Measurements from ENCODE around the gene DEFB129. TPM values are rescaled to one million over a fixed set of nuclear protein-coding genes. Genes with fewer than 3 reads are reported as not detected.
"Not testable (repeated sequence)": the region's sequence is repeated elsewhere in the genome, so short reads cannot be mapped to it uniquely, and the experiment has no call there.

The DEFB129 gene
- total RNA-seq, 4 donors from 2014 or later, result not detected

- no peaks in the 10 kb centered on the region for H3K36me3 ChIP-seq
- no peak for DNase-seq
- intact Hi-C loops (cut with DNase I; ENCODE audit: low total_unique reads), result no loop called here
- H3K27me3 ChIP-seq, result no peaks in the 10 kb centered on the region
- no peaks in the 10 kb centered on the region for H3K4me1 ChIP-seq
- no peak overlapping the region for H3K27ac ChIP-seq
- no peak for TF ChIP-seq POLR2A (IDR thresholded peaks at IDR 0.05)
- TF ChIP-seq CTCF (IDR thresholded peaks at IDR 0.05), result no peak
- no peaks in the 10 kb centered on the region for H3K9me3 ChIP-seq
- H3K4me3 ChIP-seq, result no peak overlapping the region
Observed at GRCh38 chr20:215796-216195, 11.3 kb upstream of the DEFB129 start.

DNA sequence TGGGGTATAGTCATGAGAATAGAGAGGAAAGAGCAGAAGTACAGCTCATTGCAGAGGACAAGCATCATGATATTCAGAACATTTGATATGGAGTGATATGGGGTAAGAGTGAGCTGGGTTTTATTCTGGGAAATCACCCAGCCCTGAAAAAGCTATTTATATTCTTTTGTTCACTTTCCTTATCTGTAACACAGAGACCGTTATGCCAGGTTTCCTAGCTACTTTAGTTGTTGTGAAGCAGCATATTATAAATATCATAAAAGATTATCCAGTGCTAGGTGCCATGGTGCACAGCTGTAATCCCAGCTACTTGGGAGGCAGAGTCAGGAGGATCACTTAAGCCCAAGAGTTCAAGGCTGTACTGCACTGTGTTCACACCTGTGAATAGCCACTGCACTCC is 9.8 kb upstream of the DEFB129 start:
- TF ChIP-seq CTCF (IDR thresholded peaks at IDR 0.05), result no peak
- TF ChIP-seq POLR2A (IDR thresholded peaks at IDR 0.05), result no peak
- no peak overlapping the region for H3K4me3 ChIP-seq
- H3K4me1 ChIP-seq, result no peaks in the 10 kb centered on the region
- no peaks in the 10 kb centered on the region for H3K36me3 ChIP-seq
- intact Hi-C loops (cut with DNase I; ENCODE audit: low total_unique reads), result no loop called here
- H3K9me3 ChIP-seq, result no peaks in the 10 kb centered on the region
- no peaks in the 10 kb centered on the region for H3K27me3 ChIP-seq
- no peak for DNase-seq
- no peak overlapping the region for H3K27ac ChIP-seq

DNA sequence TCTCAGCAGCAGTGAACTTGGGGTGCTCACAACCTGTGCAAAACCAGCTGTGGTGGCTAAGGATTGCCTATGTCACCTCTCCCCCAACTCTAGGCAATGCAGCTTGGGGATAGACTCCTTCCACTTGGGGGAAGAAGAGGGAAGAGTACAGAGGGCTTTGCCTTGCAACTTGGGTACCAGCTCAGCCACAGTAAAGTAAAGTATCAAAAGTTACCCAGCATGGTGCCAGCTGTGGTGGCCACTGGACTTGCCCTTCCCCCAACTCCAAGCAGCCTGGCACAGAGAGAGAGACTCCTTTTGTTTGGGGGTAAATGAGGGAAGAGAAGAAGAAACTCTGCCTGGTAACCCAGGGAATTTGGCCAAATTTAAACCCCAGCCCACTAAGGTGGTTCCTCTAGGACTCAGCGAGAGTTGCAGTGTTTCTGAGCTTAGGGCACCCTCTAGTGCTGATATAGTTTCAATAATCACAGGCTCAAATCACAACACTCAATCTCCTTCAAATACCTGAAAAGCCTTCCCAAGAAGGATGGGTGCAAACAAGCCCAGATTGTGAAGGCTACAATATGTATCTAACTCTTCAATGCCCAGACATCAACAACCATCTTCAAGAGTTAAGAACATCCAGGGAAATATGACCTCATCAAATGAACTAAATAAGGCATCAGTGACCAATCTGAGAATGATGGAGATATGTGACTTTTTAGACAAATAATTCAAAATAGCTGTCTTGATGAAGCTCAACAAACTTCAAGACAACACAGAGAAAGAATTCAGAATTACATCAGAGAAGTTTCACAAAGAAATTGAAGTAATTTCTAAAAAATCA is 7.6 kb upstream of the DEFB129 start:
- Histone ChIP-seq H3K36me3 (no peaks in the 10 kb centered on the region), H3K9me3 (no peaks in the 10 kb centered on the region), H3K4me1 (no peaks in the 10 kb centered on the region), H3K27me3 (no peaks in the 10 kb centered on the region), H3K4me3 (no peak overlapping the region), H3K27ac (no peak overlapping the region)
- no peak for DNase-seq
- intact Hi-C loops (cut with DNase I; ENCODE audit: low total_unique reads), result no loop called here
- TF ChIP-seq POLR2A (IDR thresholded peaks at IDR 0.05) (no peak), CTCF (IDR thresholded peaks at IDR 0.05) (no peak)

DNA sequence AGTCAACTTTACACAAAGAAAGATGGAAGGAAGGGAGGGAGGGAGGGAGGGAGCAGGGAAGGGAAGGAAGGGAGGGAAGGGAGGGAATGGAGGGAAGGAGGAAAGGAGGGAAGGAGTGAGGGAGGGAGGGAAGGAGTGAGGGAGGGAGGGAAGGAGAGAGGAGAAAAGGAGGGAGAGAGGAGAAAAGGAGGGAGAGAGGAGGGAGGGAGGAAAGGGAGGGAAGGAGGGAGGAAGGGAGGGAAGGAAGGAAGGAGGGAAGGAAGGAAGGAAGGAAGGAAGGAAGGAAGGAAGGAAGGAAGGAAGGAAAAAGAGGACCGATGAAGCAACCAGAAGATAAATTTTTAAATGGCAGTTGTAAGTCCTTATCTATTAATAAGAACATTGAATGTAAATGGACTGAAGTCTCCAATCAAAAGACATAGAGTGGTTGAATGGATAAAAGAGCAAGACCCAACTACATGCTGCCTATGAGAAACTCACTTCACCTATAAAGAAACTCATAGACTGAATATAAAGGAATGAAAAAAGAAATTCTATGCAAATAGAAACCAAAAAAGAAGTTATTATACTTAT is 5.7 kb upstream of the DEFB129 start:
- intact Hi-C loops (cut with DNase I; ENCODE audit: low total_unique reads), result no loop called here
- Histone ChIP-seq H3K4me3 (no peak overlapping the region), H3K27ac (no peak overlapping the region), H3K36me3 (no peaks in the 10 kb centered on the region), H3K27me3 (no peaks in the 10 kb centered on the region), H3K9me3 (no peaks in the 10 kb centered on the region), H3K4me1 (no peaks in the 10 kb centered on the region)
- no peak for TF ChIP-seq POLR2A (IDR thresholded peaks at IDR 0.05)
- no peak for TF ChIP-seq CTCF (IDR thresholded peaks at IDR 0.05)
- DNase-seq, result no peak

DNA sequence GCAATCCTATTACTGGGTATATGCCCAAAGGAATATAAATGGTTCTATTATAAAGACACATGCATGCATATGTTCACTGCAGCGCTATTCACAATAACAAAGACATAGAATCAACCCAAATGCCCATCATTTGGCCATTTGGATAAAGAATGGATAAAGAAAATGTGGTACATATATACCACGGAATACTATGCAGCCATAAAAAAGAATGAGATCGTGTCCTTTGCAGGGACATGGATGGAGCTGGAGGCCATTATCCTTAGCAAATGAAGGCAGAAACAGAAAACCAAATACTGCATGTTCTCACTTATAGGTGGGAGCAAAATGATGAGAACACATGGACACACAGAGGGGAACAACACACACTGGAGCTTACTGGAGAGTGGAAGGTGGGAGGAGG is 1.2 kb upstream of the DEFB129 start:
- H3K36me3 ChIP-seq; H3K4me3 ChIP-seq; H3K27me3 ChIP-seq; intact Hi-C loops (cut with DNase I; ENCODE audit: low total_unique reads); H3K9me3 ChIP-seq; H3K27ac ChIP-seq; DNase-seq; H3K4me1 ChIP-seq: not testable (repeated sequence)
